NCI-H82 (cell line): ENCODE measurements around the gene MKNK2.

Experiments used
- DNase-seq: peaks from one replicate; lab custom pipeline; 2025; lab: John Stamatoyannopoulos, UW

MKNK2 gene

GRCh38 chr19:2080336-2080988, 29.4 kb upstream of the MKNK2 start:
- DNase-seq = no peak

GRCh38 chr19:2079865-2080301, 28.8 kb upstream of the MKNK2 start:
- no peak for DNase-seq

GRCh38 chr19:2079076-2079864, 28.2 kb upstream of the MKNK2 start:
- no peak for DNase-seq

- no peak for DNase-seq
Observed at GRCh38 chr19:2077833-2078619, 27.0 kb upstream of the MKNK2 start.

GRCh38 chr19:2077398-2077797, 26.4 kb upstream of the MKNK2 start:
- no peak for DNase-seq

- no peak for DNase-seq
Observed at GRCh38 chr19:2076526-2076944, 25.5 kb upstream of the MKNK2 start.

GRCh38 chr19:2072757-2073551, 21.9 kb upstream of the MKNK2 start:
- DNase-seq = no peak

- DNase-seq = no peak
Observed at GRCh38 chr19:2070986-2071673, 20.1 kb upstream of the MKNK2 start.

- no peak for DNase-seq
Observed at GRCh38 chr19:2070436-2070827, 19.4 kb upstream of the MKNK2 start.

- DNase-seq = no peak
Observed at GRCh38 chr19:2064788-2065524, 13.9 kb upstream of the MKNK2 start.

- no peak for DNase-seq
Observed at GRCh38 chr19:2064395-2064787, 13.3 kb upstream of the MKNK2 start.

GRCh38 chr19:2063824-2064223, 12.8 kb upstream of the MKNK2 start:
- DNase-seq = no peak

GRCh38 chr19:2062770-2063169, 11.7 kb upstream of the MKNK2 start:
- no peak for DNase-seq

GRCh38 chr19:2062389-2062729, 11.3 kb upstream of the MKNK2 start:
- DNase-seq = no peak

- peak; percentile 99 for DNase-seq
Observed at GRCh38 chr19:2061495-2062388, 10.7 kb upstream of the MKNK2 start.

- peak; percentile 84 for DNase-seq
Observed at GRCh38 chr19:2060884-2061494, 9.9 kb upstream of the MKNK2 start.

GRCh38 chr19:2059422-2060201, 8.6 kb upstream of the MKNK2 start:
- no peak for DNase-seq
